Calu3 (cell line): ENCODE results near the gene OR2AE1. TPM values are rescaled to one million over a fixed set of nuclear protein-coding genes. Genes with fewer than 3 reads are reported as not detected.

Source experiments
- BruUV-seq: library from RNA; stranded (reverse); fragments of 400-500 nt; replicated peaks from 2 replicates; lab custom pipeline; 2021; lab: Mats Ljungman, UMichigan
- CTCF ChIA-PET: fragments of 300-600 bp; sonication (Branson Sonifier 250); formaldehyde crosslinking; loops from one replicate; lab custom pipeline; 2022; ENCODE audit warnings: antibody characterized with exemption; lab: Charles Lee
- DNase-seq: peaks from one replicate; pipeline ENCODE4 v3.0.0; 2022
- H3K27ac Mint-ChIP-seq: one replicate; pipeline ENCODE4 v1.8.0; 2022; ENCODE audit warnings: mixed read lengths; ENCODE audit not compliant: unreplicated experiment
- H3K27me3 Mint-ChIP-seq: one replicate; pipeline ENCODE4 v1.8.0; 2022; ENCODE audit warnings: mixed read lengths; ENCODE audit not compliant: unreplicated experiment
- H3K36me3 Mint-ChIP-seq: one replicate; pipeline ENCODE4 v1.8.0; 2022; ENCODE audit warnings: mild to moderate bottlenecking, moderate library complexity, mixed read lengths; ENCODE audit not compliant: insufficient read depth, unreplicated experiment
- H3K4me1 Mint-ChIP-seq: one replicate; pipeline ENCODE4 v1.8.0; 2022; ENCODE audit warnings: mild to moderate bottlenecking, low read depth, mixed read lengths; ENCODE audit not compliant: unreplicated experiment
- H3K4me3 Mint-ChIP-seq: one replicate; pipeline ENCODE4 v1.8.0; 2022; ENCODE audit warnings: mild to moderate bottlenecking, low read depth, moderate library complexity, mixed read lengths; ENCODE audit not compliant: unreplicated experiment
- H3K9me3 Mint-ChIP-seq: one replicate; pipeline ENCODE4 v1.8.0; 2022; ENCODE audit warnings: low read depth, mixed read lengths; ENCODE audit not compliant: unreplicated experiment
- intact Hi-C: fragments of 100-400 bp; cut with micrococcal nuclease; formaldehyde crosslinking; loops from one replicate; pipeline ENCODE4 v1.10.0; 2022; ENCODE audit not compliant: unreplicated experiment
- total RNA-seq: library from RNA; stranded (reverse); gene quantifications from 2 replicates; pipeline ENCODE4 v1.2.3, GENCODE V29; 2022
- TF ChIP-seq, protein P1 (sequence below): fragments of 200-600 bp; IDR thresholded peaks from one replicate; pipeline ENCODE4 v1.8.0; 2022; ENCODE audit warnings: antibody characterized with exemption; ENCODE audit not compliant: unreplicated experiment

Gene OR2AE1
- total RNA-seq, 1 experiment from 2014 or later, result not detected

DNA sequence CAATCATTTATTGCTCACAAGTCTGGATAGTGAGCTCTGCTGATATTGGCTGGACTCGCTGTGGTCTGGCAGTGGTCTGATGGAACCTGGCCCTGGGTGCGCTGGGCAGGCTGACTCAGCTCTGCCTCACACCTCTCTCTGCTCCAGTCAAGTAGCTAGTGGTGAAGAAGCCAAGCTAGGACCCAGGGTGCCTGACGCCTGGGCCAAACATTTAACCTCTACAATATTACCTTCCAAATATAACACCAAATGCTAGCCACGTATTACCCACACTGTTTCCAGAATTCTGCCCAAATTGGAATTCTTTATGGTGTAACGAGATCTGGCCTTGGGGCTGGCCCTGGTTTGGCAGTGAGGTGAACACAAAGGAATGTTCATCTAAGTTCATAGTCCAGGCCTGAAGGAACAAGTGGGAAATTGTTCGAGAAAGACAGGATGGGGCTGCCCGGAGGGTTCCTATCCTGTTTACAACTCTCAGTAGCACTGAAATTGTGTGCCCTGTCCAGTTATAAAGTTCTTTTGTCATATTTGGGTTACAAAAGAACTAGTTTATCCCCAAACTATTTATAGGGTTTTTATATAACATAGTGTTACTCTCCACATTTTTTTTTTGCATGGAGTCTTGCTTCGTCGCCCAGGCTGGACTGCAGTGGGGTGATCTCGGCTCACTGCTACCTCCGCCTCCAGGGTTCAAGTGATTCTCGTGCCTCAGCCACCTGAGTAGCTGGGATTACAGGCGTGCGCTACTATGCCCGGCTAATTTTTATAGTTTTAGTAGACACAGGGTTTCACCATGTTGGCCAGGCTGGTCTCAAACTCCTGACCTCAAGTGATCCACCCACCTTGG, 16.3 kb downstream of the OR2AE1 start:
- TF ChIP-seq, protein P1, sequence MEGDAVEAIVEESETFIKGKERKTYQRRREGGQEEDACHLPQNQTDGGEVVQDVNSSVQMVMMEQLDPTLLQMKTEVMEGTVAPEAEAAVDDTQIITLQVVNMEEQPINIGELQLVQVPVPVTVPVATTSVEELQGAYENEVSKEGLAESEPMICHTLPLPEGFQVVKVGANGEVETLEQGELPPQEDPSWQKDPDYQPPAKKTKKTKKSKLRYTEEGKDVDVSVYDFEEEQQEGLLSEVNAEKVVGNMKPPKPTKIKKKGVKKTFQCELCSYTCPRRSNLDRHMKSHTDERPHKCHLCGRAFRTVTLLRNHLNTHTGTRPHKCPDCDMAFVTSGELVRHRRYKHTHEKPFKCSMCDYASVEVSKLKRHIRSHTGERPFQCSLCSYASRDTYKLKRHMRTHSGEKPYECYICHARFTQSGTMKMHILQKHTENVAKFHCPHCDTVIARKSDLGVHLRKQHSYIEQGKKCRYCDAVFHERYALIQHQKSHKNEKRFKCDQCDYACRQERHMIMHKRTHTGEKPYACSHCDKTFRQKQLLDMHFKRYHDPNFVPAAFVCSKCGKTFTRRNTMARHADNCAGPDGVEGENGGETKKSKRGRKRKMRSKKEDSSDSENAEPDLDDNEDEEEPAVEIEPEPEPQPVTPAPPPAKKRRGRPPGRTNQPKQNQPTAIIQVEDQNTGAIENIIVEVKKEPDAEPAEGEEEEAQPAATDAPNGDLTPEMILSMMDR, result no peak
- Mint-ChIP-seq H3K4me3 (no peak overlapping the region), H3K4me1 (peaks cover 9% of the 10 kb centered on the region), H3K27ac (peak overlapping the region; percentile 12), H3K27me3 (no peaks in the 10 kb centered on the region), H3K9me3 (no peaks in the 10 kb centered on the region), H3K36me3 (no peaks in the 10 kb centered on the region)
- CTCF ChIA-PET, result no interaction called here
- DNase-seq, result peak; percentile 50
- BruUV-seq, result no TSS peak
- intact Hi-C loops, result no loop called here

DNA sequence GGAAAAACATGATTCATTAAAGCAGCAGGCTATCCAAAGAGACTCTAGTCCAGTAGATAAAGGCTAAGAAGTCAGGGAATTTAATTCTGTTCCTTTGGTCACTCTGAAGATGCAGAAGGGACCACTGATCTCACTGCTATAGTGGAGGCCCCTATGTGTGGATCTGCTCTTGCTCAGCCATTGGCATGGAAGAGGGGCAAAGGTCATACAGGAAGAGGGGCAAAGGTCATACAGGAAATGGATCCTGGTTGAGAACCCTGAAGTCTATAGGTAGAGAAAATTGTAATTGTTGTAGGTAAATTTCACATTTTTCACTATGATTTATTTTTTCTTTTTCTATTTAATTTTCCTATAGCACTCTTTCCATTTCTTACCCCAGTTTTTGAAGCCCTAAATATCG, 21.6 kb downstream of the OR2AE1 start:
- H3K27ac Mint-ChIP-seq, result no peak overlapping the region
- CTCF ChIA-PET, result no interaction called here
- intact Hi-C loops, result no loop called here
- BruUV-seq, result no TSS peak
- TF ChIP-seq, protein P1, result no peak
- no peak overlapping the region for H3K4me3 Mint-ChIP-seq
- peaks cover 7% of the 10 kb centered on the region for H3K4me1 Mint-ChIP-seq
- H3K27me3 Mint-ChIP-seq, result no peaks in the 10 kb centered on the region
- no peak for DNase-seq
- H3K9me3 Mint-ChIP-seq, result no peaks in the 10 kb centered on the region
- H3K36me3 Mint-ChIP-seq, result no peaks in the 10 kb centered on the region

DNA sequence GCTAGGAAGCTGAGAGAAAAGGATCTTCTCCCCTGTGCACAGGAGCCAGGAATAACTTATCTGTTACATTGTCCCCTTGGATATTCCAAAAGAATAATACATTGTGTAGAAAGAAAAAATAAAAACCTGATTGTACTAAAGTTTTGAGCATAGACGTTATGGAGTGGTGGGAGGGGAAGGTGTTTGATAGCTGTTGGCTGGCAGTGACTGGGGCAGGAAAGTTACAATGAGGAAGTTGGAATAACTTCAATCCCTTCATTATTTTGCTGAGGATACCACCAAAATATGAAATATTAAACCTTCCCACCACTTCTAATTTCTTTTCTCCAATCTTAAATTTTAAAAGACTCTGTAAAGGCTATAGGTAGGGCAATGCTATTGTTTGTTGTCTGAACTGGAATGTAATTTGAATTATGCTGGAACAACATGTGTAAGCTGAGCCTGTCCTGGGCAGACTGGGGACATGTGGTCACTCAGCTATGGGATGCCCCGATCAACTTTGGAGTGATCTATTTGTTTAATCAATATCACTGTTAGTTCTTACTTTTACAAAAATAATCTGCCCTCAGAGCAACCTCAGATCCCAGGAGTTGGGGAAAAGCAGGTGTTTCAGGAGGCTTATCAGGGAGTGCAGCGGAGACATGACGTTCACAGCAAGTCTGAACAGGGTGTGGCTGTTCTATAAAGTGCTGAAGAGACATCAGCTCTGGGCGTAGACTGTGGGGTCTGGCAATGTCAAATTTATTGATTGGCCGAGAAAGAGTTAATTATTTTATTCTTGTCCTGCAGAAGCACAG, 28.2 kb downstream of the OR2AE1 start:
- intact Hi-C loops, result no loop called here
- CTCF ChIA-PET, result no interaction called here
- H3K27me3 Mint-ChIP-seq, result no peaks in the 10 kb centered on the region
- DNase-seq, result no peak
- no peak overlapping the region for H3K4me3 Mint-ChIP-seq
- no peak overlapping the region for H3K27ac Mint-ChIP-seq
- no TSS peak for BruUV-seq
- no peaks in the 10 kb centered on the region for H3K36me3 Mint-ChIP-seq
- TF ChIP-seq, protein P1, result no peak
- no peaks in the 10 kb centered on the region for H3K9me3 Mint-ChIP-seq
- no peaks in the 10 kb centered on the region for H3K4me1 Mint-ChIP-seq

DNA sequence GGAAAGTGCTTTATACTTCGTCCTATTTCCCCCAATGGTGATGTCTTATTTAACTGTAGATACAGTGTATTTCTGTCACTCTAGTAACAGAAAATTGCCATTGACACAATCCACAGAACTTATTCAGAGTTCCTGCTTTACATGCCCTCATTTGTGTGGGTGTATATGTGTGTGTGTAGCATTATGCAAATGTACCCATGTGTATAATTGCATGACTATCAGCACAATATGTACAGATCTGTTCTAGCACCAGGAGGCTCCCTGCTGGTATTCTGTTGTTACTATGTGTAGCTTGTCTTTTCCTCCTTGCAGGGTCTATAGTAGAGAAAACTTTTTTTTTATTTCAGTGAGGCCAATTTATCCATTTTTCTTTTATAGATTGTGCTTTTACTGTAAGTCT, 32.5 kb downstream of the OR2AE1 start:
- H3K27me3 Mint-ChIP-seq, result no peaks in the 10 kb centered on the region
- DNase-seq, result no peak
- no peak overlapping the region for H3K4me3 Mint-ChIP-seq
- CTCF ChIA-PET, result no interaction called here
- BruUV-seq, result no TSS peak
- no peaks in the 10 kb centered on the region for H3K36me3 Mint-ChIP-seq
- no peak overlapping the region for H3K27ac Mint-ChIP-seq
- H3K9me3 Mint-ChIP-seq, result no peaks in the 10 kb centered on the region
- peaks cover 8% of the 10 kb centered on the region for H3K4me1 Mint-ChIP-seq
- TF ChIP-seq, protein P1, result no peak
- intact Hi-C loops, result no loop called here
